Measurements from ENCODE around the gene MEGF11. TPM values are rescaled to one million over a fixed set of nuclear protein-coding genes. Genes with fewer than 3 reads are reported as not detected.

MEGF11 gene
- total and polyA plus RNA-seq, 4 donors = 0.16 to 1.5 (median 0.50) TPM

GRCh38 chr15:65938604-65939003 lies 314.9 kb downstream of the MEGF11 start:
- no peaks in the 10 kb centered on the region for H3K4me1 ChIP-seq (ENCODE audit: control insufficient read depth in 5 of 5, insufficient read depth in 5 of 5, low read length in 5 of 5)
- H3K4me3 ChIP-seq = no peak overlapping the region
- no peaks in the 10 kb centered on the region for H3K9me3 ChIP-seq (ENCODE audit: control insufficient read depth in 4 of 4, insufficient read depth in 3 of 4, low read length in 3 of 4)
- WGBS, 2 donors = 92% methylated on average over 4 of the region's 4 CpGs
- DNase-seq (no peak), ATAC-seq (ENCODE audit: insufficient read depth, low FRiP score) (no peak)
- H3K9ac ChIP-seq (ENCODE audit: insufficient read depth in 1 of 2, low read length in 2 of 2) = no peak overlapping the region
- no peaks in the 10 kb centered on the region for H3K27me3 ChIP-seq (ENCODE audit: control insufficient read depth in 3 of 3, insufficient read depth in 3 of 3, low read length in 2 of 3)
- no peak for TF ChIP-seq CTCF (IDR thresholded peaks at IDR 0.05; ENCODE audit: control extremely low read depth, extremely low read depth)
- no peaks in the 10 kb centered on the region for H3K36me3 ChIP-seq (ENCODE audit: control insufficient read depth in 4 of 4, insufficient read depth in 4 of 4, low read length in 4 of 4)
- H3K27ac ChIP-seq (ENCODE audit: low read depth in 1 of 2, low read length in 1 of 2) = no peak overlapping the region

- no peaks in the 10 kb centered on the region for H3K9me3 ChIP-seq (ENCODE audit: control insufficient read depth in 4 of 4, insufficient read depth in 3 of 4, low read length in 3 of 4)
- H3K9ac ChIP-seq (ENCODE audit: insufficient read depth in 1 of 2, low read length in 2 of 2) = no peak overlapping the region
- TF ChIP-seq CTCF (IDR thresholded peaks at IDR 0.05; ENCODE audit: control extremely low read depth, extremely low read depth) = no peak
- H3K4me1 ChIP-seq (ENCODE audit: control insufficient read depth in 5 of 5, insufficient read depth in 5 of 5, low read length in 5 of 5) = no peaks in the 10 kb centered on the region
- 91% methylated on average over 1 of the region's 1 CpG for WGBS, 2 donors
- no peaks in the 10 kb centered on the region for H3K27me3 ChIP-seq (ENCODE audit: control insufficient read depth in 3 of 3, insufficient read depth in 3 of 3, low read length in 2 of 3)
- DNase-seq (peak; percentile 35 to 45 (median 40)), ATAC-seq (ENCODE audit: insufficient read depth, low FRiP score) (no peak)
- H3K36me3 ChIP-seq (ENCODE audit: control insufficient read depth in 4 of 4, insufficient read depth in 4 of 4, low read length in 4 of 4) = no peaks in the 10 kb centered on the region
- H3K27ac ChIP-seq (ENCODE audit: low read depth in 1 of 2, low read length in 1 of 2) = no peak overlapping the region
- no peak overlapping the region for H3K4me3 ChIP-seq
Measured at GRCh38 chr15:65937476-65937875, 316.1 kb downstream of the MEGF11 start.

- Histone ChIP-seq H3K9ac (ENCODE audit: insufficient read depth in 1 of 2, low read length in 2 of 2) (no peak overlapping the region), H3K4me1 (ENCODE audit: control insufficient read depth in 5 of 5, insufficient read depth in 5 of 5, low read length in 5 of 5) (no peaks in the 10 kb centered on the region), H3K27ac (ENCODE audit: low read depth in 1 of 2, low read length in 1 of 2) (no peak overlapping the region), H3K4me3 (no peak overlapping the region), H3K9me3 (ENCODE audit: control insufficient read depth in 4 of 4, insufficient read depth in 3 of 4, low read length in 3 of 4) (no peaks in the 10 kb centered on the region), H3K36me3 (ENCODE audit: control insufficient read depth in 4 of 4, insufficient read depth in 4 of 4, low read length in 4 of 4) (no peaks in the 10 kb centered on the region), H3K27me3 (ENCODE audit: control insufficient read depth in 3 of 3, insufficient read depth in 3 of 3, low read length in 2 of 3) (no peaks in the 10 kb centered on the region)
- no peak for DNase-seq
- TF ChIP-seq CTCF (IDR thresholded peaks at IDR 0.05; ENCODE audit: control extremely low read depth, extremely low read depth) = no peak
- ATAC-seq (ENCODE audit: insufficient read depth, low FRiP score) = no peak
- WGBS, 2 donors = 89 to 98% methylated on average over 3 of the region's 3 CpGs
Measured at GRCh38 chr15:65937054-65937453, 316.5 kb downstream of the MEGF11 start.

GRCh38 chr15:65936282-65936681 lies 317.3 kb downstream of the MEGF11 start:
- H3K36me3 ChIP-seq (ENCODE audit: control insufficient read depth in 4 of 4, insufficient read depth in 4 of 4, low read length in 4 of 4) = no peaks in the 10 kb centered on the region
- no peak overlapping the region for H3K4me3 ChIP-seq
- no peaks in the 10 kb centered on the region for H3K9me3 ChIP-seq (ENCODE audit: control insufficient read depth in 4 of 4, insufficient read depth in 3 of 4, low read length in 3 of 4)
- no peaks in the 10 kb centered on the region for H3K27me3 ChIP-seq (ENCODE audit: control insufficient read depth in 3 of 3, insufficient read depth in 3 of 3, low read length in 2 of 3)
- ATAC-seq (ENCODE audit: insufficient read depth, low FRiP score) (no peak), DNase-seq (no peak)
- TF ChIP-seq CTCF (IDR thresholded peaks at IDR 0.05; ENCODE audit: control extremely low read depth, extremely low read depth) = no peak
- no peaks in the 10 kb centered on the region for H3K4me1 ChIP-seq (ENCODE audit: control insufficient read depth in 5 of 5, insufficient read depth in 5 of 5, low read length in 5 of 5)
- no peak overlapping the region for H3K9ac ChIP-seq (ENCODE audit: insufficient read depth in 1 of 2, low read length in 2 of 2)
- WGBS, 2 donors = 79 to 90% methylated on average over 1 of the region's 1 CpG
- H3K27ac ChIP-seq (ENCODE audit: low read depth in 1 of 2, low read length in 1 of 2) = no peak overlapping the region
